Measurements from ENCODE around the gene APOBEC3B.

- TF ChIP-seq CTCF (IDR thresholded peaks at IDR 0.05) (no peak), EZH2 (IDR thresholded peaks at IDR 0.05; ENCODE audit: borderline replicate concordance, insufficient read depth, low read depth, low read length, poor library complexity, severe bottlenecking) (no peak)
Measured at GRCh38 chr22:38946771-38947170, 35.4 kb upstream of the APOBEC3B start.
